HG03457 (cell line): ENCODE data around the gene TAP1.

Source experiments
- ATAC-seq: cut with Tn5 transposase; IDR thresholded peaks from one replicate; pipeline ENCODE4 v1.9.1; 2021; ENCODE audit warnings: moderate number of reproducible peaks; ENCODE audit not compliant: unreplicated experiment

TAP1 gene

DNA sequence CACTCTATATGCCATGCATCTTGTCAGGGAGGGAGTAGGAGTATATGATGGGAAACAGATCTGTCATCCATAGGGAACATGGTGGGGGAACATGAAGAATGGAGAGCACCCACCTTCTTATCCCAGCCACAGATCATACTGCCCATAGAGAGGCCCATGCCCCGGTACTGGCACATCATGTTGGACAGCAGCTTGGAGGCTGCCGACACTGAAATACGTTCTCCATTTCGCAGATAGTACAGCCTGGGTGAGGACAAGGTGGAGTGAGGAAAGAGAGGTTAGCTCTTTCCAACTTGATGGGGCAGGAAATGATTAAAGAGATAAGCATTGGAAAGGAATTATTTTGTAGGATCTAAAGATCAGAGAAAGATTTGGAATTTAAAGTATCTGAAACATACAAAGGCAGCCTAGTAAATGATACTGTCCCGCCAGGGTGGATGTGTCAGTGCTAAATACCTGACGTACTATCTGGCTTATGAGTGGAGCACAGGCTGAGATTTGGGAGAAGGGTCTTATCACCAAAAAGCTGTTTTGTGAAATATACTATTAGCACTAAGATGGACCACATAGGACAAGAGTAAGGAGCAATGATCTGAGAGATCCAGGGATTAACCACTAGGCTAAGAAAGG, 11.4 kb downstream of the TAP1 start:
- no peak for ATAC-seq

DNA sequence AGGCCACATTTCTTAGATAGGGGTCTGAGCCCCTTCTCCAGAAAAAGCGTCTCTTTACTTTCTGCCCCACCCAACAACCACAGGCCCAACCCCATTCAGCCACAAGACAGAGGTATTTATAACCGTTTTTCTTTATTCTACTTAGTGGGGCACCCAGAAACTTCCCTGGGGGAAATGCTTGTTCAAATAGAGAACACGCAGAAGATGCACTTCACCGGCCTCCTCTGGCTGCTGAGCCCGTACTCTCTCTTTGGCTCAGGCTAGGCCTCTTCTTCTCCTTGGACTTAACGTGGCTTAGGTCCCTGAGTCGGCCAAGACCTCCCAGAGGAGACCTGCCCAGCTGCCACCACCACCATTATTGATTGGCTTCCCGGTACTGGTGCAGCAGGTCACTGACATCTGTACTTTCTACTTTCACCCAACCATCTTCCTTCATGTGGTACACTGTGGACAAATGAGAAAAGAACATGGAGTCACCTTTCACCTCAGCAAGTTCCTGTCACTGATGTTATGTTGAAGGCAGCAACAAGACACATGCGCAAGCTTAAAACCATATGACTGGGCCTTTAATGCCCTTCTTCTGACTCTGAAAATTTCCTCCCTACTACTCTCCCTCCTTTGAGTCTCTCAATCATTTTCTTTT, 12.8 kb downstream of the TAP1 start:
- ATAC-seq, result no peak

- no peak for ATAC-seq
Measured at GRCh38 chr6:32839356-32839755, 14.1 kb downstream of the TAP1 start.

- ATAC-seq, result peak; percentile 60
Measured at GRCh38 chr6:32838114-32838958, 15.2 kb downstream of the TAP1 start, which contains the start of gene TAP2. TAP2 (minus strand) TSS chr6:32838739; CDS start chr6:32838233, 506 bp downstream.

DNA sequence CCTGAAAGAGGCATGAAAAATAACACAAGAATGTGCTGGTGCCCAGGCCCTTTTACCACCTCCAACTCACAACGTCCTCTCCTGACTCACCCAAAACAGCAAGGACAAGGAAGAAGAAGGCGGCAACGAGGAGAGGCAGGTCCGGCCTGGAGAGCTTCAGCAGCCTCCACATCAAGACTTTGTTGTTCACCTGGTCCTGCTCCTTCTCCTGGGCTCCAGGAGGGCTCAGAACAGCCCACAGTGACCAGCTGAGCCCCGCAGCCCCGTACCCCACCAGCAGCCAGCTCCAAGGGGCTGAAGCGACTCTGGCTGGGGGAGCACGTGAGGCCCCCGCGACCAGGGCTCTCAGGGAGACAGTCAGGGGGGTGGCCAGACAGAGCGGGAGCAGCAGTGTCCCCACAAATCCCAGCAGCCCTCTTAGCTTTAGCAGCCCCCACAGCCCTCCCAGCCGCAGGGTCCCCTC, 15.8 kb downstream of the TAP1 start:
- no peak for ATAC-seq

- no peak for ATAC-seq
Measured at GRCh38 chr6:32836873-32837272, 16.6 kb downstream of the TAP1 start.

DNA sequence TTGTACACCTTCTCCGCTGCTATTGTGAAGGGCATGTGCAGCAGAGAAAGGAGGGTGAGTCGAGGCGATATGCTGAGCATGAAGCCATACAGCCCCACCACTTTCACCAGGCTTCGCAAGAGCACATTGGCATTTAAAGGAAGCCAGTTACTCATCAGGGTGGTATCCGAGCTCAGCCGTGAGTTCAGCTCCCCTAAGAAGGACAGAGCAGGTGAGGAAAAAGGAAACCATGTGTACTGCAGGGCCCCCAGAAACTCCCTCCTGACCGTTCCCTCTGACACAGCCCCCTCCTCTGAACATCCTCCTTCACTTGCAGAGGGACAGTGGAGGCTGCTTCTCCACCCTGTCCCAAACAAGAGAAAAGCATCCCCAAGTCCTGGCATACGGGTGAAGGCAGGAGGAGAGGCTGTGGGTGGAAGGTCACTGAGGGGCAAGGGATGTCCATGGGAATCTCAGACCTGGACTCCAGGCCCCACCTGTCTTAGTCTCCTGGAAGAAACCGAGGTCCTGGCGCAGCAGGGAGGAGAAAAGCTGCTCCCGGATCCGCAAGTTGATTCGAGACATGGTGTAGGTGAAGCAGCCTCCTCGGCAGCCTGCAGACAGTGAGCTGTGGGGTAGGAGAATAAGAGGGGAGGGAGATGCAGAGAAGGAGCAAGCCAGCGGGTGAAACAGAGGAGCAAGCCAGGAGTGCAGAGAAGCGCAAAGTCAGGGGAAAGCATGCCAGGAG, 18.2 kb downstream of the TAP1 start:
- no peak for ATAC-seq

- ATAC-seq, result no peak
Measured at GRCh38 chr6:32833664-32834063, 19.8 kb downstream of the TAP1 start.

- no peak for ATAC-seq
Measured at GRCh38 chr6:32832535-32832934, 21.0 kb downstream of the TAP1 start.

- ATAC-seq, result no peak
Measured at GRCh38 chr6:32830936-32831335, 22.6 kb downstream of the TAP1 start.

GRCh38 chr6:32830017-32830416, 23.5 kb downstream of the TAP1 start:
- no peak for ATAC-seq

GRCh38 chr6:32829495-32829894, 24.0 kb downstream of the TAP1 start:
- no peak for ATAC-seq

DNA sequence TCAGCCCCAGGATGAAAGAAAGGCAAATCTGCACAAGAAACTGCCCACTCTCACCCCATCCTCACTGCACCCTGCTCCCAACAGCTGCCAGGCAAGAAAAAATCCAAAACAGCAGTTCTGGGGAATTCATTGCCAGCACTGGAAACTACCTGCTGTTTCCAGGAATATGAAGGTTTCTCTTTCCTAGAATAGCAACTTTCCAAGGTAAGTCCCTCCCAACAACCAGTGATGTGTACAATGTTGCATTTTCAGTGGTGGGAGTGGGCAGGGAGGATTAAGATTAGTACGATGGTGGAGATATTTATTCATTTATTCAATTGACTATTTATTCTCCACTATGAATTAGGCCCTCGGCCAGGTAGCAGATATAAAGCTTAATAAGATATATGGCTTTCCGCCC, 26.5 kb downstream of the TAP1 start:
- no peak for ATAC-seq

GRCh38 chr6:32825966-32826365, 27.5 kb downstream of the TAP1 start:
- ATAC-seq, result no peak

GRCh38 chr6:32819729-32820128, 33.8 kb downstream of the TAP1 start:
- ATAC-seq, result no peak

DNA sequence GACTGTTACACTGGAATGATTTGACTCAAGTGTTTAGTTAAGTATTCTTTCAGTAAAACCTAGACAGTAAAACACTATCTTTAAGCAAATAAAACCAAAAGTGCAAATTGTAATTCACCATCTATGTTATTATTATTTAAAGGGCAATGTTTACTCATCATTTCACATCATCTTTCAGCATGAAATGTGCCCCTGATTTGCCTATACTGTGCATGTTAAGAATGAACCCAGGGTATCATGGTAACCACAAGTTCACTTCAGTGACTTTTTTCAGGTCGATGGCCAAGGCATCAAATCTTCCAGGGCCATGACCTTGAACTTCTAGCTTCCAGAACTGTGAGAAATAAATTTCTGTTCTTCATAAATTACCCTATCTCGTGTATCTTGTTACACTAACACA, 34.6 kb downstream of the TAP1 start:
- no peak for ATAC-seq

DNA sequence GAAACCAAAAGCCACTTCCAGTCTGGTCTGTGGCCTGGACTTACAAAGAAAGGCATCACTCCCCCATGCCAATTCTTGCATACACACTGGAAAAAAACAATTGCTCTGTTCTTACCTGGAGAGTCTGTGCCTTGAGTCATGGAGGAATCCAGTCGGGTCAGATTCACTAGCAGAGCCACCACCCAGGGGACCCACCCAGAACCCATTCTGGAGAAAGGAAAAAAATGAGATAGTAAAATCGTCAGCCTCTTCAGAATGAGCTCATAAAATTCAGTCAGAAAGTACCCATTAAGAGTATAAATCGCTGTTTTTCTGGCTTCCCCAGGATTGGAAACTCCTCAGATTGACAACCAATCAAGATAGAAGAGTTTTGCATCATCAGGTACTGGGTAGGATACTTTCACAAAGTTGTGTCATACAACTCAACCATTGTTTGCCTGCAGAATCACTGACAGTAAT, 36.7 kb downstream of the TAP1 start, which contains the start of gene HLA-DOB:
TSS of gene HLA-DOB (minus strand) at position 257 of the 459 bp plus-strand sequence. CDS start at position 206, 51 bp downstream.
- ATAC-seq, result no peak

DNA sequence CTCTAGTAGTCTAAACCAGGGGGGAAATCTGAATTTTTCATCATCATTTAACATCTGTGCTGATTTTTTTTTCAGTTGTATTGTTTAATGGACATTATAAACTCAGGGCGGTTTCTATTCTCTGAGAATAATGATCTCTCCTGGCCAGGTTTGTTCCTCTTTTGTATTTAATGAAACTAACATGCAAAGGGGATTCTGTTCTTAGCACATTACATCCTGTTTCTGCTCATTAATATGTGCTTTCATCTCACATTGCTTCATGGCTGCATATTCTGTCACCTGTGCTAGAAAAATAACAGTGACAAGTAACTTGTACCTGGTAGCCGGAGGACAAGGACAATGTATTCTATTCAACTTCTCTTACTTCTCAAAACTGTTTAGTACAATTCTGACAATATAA, 37.5 kb downstream of the TAP1 start:
- no peak for ATAC-seq

DNA sequence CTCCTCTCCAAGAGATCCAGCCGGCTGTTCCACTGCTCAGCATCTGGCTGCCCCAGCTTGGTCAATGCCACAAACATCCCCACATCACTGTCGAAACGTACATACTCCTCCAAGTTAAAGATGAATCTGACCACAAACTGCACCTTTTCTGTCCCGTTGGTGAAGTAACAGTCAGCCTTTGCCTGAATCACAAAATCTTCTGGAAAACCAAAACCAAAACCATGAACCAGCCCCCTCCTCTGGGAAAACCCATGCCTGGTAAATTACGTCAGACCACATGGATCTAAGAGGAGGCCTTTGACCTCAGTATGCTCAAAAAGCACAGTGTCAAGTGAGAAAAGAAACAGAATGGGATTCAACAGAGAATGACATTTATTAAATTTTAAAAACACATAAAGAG, 38.4 kb downstream of the TAP1 start:
- ATAC-seq, result no peak

DNA sequence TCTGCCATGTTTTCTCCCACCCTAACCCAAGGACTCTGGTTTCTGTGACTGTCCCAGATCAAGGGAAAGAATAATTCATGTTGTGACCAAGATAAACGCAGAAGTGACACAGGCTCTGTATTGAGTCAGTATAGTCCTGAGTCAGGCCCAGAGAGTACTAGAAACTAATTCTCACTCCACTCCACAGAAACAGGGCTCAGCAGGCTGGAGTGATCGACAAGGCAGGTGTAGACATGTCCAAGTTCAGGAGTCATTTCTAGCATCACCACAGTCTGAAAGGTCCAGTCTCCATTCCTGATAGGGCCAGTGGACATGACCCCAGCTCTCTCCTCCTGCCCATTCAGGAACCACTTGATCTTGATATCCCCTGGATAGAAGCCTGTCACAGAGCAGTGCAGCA, 39.4 kb downstream of the TAP1 start:
- no peak for ATAC-seq

DNA sequence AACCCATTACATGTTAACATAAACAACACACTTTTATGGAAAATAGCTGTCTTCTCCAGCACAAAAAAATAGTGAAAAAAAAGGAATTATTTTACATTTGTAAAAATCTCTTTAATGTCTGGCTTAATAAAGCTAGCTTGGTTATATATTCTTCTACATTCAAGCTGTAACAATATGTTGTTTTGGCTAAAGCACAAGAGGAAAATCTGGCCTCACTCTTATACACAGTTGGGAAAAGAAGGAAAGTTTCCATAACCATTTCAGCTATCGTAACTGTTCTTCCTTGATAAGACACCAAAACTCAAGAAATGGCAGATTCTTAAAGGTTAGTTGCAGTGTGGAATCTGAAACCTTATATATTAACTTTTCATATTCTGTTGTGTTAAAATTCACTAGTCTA, 44.3 kb downstream of the TAP1 start:
- no peak for ATAC-seq
